Cardiac fibroblast (primary cell): ENCODE measurements around the gene FBN1.

Experiments used
- DNase-seq, 2 donors: peaks; one replicate each; pipeline versions ENCODE4 v3.0.0 to v3.0.0-alpha.2; 2010; ENCODE audit warnings: low read depth in 2 of 2
- H3K4me3 ChIP-seq, 2 donors: replicated peaks in 1 of 2; 1 replicate in 1 of 2; 2 replicates in 1 of 2; pipeline ENCODE4 v1.5.1; 2011; ENCODE audit warnings: low read depth in 2 of 2, low read length in 2 of 2, mild to moderate bottlenecking in 2 of 2, moderate library complexity in 1 of 2
- TF ChIP-seq, protein P1 (sequence below): IDR thresholded peaks from one replicate; pipeline ENCODE4 v1.5.1; 2011; ENCODE audit warnings: low read depth, mild to moderate bottlenecking, low read length, inconsistent platforms

The FBN1 gene

DNA sequence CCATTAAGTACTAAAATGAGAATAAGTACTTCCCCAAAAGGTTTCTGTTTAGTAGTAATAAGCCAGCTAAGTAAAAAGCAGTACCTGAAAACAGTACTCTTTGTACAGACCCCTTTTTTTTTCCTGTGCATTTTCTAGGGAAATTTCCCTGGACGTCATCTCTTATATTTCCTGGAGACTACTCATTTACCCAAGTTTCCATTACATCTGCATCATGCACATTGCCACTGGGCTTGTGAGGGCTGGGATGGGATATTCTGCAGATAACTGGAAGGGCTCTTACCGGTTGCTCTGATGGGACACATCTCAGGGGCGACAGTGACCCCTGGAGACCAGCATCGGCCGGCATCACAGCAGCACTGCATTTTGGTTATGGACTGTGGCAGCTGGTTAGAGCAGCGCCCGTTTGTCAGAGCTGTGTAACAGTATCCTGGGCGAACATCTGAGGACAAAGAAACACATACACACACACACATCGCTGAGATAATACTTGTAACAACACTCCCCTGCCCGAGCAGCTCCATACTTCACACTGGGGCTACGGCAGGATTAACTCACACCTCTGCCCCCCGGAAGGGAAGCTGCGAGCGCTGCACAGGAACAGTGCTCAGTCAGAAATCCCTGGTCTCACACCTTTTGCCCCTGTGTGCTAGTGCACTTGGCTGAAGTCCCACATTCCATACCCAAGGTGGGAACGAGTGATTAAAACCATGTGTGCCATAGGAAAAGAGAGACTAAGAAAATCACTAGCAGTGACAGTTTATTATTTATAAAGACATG lies 124.9 kb downstream of the FBN1 start:
- no peak overlapping the region for H3K4me3 ChIP-seq
- TF ChIP-seq, protein P1, sequence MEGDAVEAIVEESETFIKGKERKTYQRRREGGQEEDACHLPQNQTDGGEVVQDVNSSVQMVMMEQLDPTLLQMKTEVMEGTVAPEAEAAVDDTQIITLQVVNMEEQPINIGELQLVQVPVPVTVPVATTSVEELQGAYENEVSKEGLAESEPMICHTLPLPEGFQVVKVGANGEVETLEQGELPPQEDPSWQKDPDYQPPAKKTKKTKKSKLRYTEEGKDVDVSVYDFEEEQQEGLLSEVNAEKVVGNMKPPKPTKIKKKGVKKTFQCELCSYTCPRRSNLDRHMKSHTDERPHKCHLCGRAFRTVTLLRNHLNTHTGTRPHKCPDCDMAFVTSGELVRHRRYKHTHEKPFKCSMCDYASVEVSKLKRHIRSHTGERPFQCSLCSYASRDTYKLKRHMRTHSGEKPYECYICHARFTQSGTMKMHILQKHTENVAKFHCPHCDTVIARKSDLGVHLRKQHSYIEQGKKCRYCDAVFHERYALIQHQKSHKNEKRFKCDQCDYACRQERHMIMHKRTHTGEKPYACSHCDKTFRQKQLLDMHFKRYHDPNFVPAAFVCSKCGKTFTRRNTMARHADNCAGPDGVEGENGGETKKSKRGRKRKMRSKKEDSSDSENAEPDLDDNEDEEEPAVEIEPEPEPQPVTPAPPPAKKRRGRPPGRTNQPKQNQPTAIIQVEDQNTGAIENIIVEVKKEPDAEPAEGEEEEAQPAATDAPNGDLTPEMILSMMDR, result no peak
- no peak for DNase-seq

DNA sequence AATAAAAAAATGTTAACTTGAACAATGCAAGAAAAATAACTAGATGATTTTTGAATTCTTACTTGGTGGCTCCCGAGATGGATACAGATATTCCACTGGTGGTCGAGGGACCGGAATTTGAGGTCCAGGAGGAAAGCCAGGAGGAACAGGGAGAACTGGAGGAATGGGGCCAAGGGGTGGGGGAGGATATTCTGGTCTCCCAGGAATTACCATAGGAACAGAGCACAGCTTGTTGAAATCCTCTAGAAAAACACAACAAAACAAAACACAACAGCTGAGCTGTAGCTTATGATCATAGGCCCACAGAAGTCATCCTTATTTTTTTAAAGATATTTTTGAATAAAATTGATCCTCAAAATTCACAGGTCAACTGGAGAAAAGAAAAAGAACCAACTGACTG lies 129.4 kb downstream of the FBN1 start:
- DNase-seq, result peak in 1 of 2 donors; percentile 31
- TF ChIP-seq, protein P1, result no peak
- no peak overlapping the region for H3K4me3 ChIP-seq

DNA sequence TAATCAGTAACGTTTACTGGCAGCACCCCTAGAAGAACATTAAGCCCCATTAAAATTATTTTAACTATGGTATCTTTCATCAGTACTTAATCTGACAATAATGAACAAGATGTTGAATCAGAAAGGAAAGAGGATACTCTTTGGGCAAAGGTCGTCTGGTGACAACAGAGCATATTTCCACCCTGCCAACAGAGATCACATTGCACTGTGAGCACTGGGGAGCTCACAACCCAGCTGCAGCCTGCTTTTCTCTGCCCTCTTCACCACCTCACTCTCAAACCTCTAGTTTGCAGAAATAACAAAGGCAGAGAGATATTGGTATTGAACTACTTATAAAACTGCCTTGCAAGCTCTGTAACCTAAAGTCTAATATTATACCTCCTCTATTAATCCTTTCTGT lies 130.0 kb downstream of the FBN1 start:
- TF ChIP-seq, protein P1, result no peak
- H3K4me3 ChIP-seq, result no peak overlapping the region
- no peak for DNase-seq

DNA sequence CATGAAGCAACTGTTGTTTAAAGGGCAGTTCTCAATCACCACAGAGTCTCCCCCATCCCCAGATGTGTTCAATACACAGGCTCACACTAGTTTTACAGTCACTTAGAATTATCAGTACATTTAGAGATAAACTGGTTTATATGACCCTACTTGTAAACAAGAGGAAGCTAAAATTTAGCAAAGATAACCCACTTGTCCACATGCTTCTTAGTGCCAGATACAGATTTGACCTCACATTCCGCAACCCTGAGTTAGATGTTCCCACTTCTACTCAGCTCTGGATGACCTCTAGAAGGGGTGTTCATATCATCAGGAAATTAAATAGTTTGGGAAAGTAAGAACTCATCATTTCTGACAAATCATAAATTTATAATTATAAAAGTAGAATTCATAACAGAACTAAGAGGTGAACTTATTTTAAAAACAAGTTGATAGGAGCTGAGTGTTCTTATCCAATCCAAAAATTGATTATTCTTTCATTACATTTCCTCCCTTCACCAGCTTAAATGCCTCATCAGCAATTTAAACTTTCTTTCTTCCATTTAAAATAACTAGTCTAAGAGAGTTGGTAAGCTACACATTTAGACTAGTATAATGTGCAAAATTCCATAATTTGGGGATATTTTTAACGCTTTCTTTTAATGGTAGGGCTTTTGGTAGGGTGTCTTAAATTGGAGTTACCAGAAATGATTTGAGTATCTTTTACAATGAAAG lies 131.2 kb downstream of the FBN1 start:
- TF ChIP-seq, protein P1, result no peak
- DNase-seq, result no peak
- H3K4me3 ChIP-seq, result no peak overlapping the region

DNA sequence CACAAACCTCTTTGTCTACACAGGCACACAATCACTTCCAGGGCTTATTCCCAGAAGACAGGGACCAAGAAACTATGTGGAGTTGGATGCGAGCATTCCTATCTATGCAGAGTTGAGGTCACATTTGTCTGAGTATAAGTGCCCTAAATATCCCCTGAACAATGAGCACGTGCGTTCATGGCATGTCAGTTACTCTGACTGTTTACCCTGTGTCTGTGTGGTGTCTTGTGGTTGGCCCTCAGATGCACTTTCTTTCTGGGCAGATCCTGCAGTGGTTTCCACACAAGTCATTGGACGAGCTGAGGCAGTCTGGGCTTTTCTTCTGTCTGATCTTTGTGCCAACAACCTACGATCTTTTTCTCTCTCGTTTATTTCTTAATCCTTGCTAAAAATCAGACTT lies 134.5 kb downstream of the FBN1 start:
- H3K4me3 ChIP-seq, result no peak overlapping the region
- peak in 1 of 2 donors; percentile 18 for DNase-seq
- TF ChIP-seq, protein P1, result no peak

DNA sequence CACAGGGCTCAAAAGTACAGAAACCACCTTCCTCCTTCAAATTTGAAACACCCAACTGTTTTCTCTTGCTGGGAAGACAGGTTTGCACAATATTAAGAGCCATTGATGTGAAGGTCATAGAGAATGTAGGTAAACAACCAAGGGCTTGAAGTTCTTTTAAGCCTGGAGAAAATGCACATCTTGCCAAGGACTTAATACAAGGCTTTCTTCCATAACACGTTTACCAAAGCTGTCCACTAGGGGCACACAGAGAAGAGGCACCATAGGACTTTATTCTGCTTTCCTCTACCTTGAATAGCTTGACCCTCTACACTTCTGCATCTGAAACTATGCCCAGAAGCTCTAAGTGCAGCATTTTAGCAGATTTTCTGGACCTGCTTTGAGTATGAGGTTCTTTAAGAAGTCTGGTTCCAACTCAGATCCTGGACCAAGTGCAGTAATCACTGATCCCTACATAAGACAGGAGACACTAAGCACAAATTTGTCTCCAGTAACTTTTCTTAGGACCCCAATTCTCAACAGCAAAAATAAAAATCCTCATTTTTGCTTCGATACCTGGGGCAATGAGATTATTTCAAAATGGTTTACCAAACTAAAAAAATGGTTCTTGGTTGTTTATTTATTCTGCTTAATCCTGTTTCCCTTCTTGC lies 138.0 kb downstream of the FBN1 start:
- no peak overlapping the region for H3K4me3 ChIP-seq
- TF ChIP-seq, protein P1, result peak; percentile 75
- DNase-seq, result peak; percentile 81 to 85
